ENCODE measurements around the gene CDK7.

DNA sequence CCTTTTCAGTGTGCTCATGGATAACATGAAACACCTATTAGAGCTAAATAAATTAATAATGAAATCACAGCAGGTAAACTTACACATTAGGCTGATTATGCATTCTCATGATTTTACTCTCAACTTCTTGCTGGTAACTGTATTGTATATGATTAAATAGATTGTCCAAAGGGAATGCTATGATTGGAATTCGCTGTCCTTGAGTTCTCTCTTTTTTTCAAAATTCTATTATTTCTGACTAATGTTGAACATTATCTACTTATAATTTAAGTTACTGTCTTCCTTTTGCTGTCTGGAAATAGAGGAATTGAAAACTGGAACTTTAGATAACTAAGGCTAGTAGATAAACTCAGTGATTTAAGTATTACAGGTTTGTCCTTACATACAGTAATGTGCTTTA, 32.2 kb upstream of the CDK7 start:
- TF ChIP-seq POLR2A (IDR thresholded peaks at IDR 0.05; ENCODE audit: extremely low read depth, insufficient read length), result no peak
- TF ChIP-seq, protein P1, sequence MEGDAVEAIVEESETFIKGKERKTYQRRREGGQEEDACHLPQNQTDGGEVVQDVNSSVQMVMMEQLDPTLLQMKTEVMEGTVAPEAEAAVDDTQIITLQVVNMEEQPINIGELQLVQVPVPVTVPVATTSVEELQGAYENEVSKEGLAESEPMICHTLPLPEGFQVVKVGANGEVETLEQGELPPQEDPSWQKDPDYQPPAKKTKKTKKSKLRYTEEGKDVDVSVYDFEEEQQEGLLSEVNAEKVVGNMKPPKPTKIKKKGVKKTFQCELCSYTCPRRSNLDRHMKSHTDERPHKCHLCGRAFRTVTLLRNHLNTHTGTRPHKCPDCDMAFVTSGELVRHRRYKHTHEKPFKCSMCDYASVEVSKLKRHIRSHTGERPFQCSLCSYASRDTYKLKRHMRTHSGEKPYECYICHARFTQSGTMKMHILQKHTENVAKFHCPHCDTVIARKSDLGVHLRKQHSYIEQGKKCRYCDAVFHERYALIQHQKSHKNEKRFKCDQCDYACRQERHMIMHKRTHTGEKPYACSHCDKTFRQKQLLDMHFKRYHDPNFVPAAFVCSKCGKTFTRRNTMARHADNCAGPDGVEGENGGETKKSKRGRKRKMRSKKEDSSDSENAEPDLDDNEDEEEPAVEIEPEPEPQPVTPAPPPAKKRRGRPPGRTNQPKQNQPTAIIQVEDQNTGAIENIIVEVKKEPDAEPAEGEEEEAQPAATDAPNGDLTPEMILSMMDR (IDR thresholded peaks at IDR 0.05; ENCODE audit: low read depth, low read length), result no peak
- TF ChIP-seq, protein P2, sequence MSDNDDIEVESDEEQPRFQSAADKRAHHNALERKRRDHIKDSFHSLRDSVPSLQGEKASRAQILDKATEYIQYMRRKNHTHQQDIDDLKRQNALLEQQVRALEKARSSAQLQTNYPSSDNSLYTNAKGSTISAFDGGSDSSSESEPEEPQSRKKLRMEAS (IDR thresholded peaks at IDR 0.05; ENCODE audit: low read depth, low read length), result no peak
- TF ChIP-seq MYC (IDR thresholded peaks at IDR 0.05; ENCODE audit: low read depth, low read length), result no peak

Measured in NB4 (cell line).